Naive B cell (primary cell): ENCODE measurements around the gene FES. TPM values are rescaled to one million over a fixed set of nuclear protein-coding genes. Genes with fewer than 3 reads are reported as not detected.
"Not testable (repeated sequence)": the region's sequence is repeated elsewhere in the genome, so short reads cannot be mapped to it uniquely, and the experiment has no call there.

ENCODE experiments used
- ATAC-seq, 2 donors: fragments of 150-1000 bp; cut with Tn5 transposase; 2 replicates each; pipeline ENCODE4 v1.10.0; 2021; ENCODE audit warnings: low read depth in 2 of 2, mild to moderate bottlenecking in 2 of 2, moderate library complexity in 2 of 2
- DNase-seq: peaks from one replicate; pipeline ENCODE4 v3.0.0; 2022
- H3K27ac Mint-ChIP-seq, 6 donors: one replicate each; pipeline ENCODE4 v1.8.0; 2020 to 2022; ENCODE audit warnings: mild to moderate bottlenecking in 6 of 6, mixed read lengths in 6 of 6, moderate library complexity in 5 of 6, inconsistent platforms in 2 of 6
- H3K27me3 Mint-ChIP-seq, 3 donors: one replicate each; pipeline ENCODE4 v1.8.0; 2021 to 2022; ENCODE audit warnings: mixed read lengths in 3 of 3, mild to moderate bottlenecking in 1 of 3
- H3K36me3 Mint-ChIP-seq, 2 donors: one replicate each; pipeline ENCODE4 v1.8.0; 2020 to 2022; ENCODE audit warnings: mixed read lengths in 2 of 2, inconsistent platforms in 1 of 2, mild to moderate bottlenecking in 1 of 2
- H3K4me1 Mint-ChIP-seq, 3 donors: one replicate each; pipeline ENCODE4 v1.8.0; 2020 to 2022; ENCODE audit warnings: mixed read lengths in 3 of 3, inconsistent platforms in 1 of 3, mild to moderate bottlenecking in 1 of 3, moderate library complexity in 1 of 3
- H3K4me3 Mint-ChIP-seq, 8 donors: one replicate each; pipeline ENCODE4 v1.8.0; 2020 to 2022; ENCODE audit warnings: mild to moderate bottlenecking in 8 of 8, mixed read lengths in 8 of 8, moderate library complexity in 8 of 8, inconsistent platforms in 2 of 8
- H3K9me3 Mint-ChIP-seq, 7 donors: one replicate each; pipeline ENCODE4 v1.8.0; 2020 to 2022; ENCODE audit warnings: mixed read lengths in 7 of 7, mild to moderate bottlenecking in 5 of 7, inconsistent platforms in 2 of 7, moderate library complexity in 1 of 7
- polyA plus RNA-seq, 6 donors: library from polyadenylated mRNA; unstranded; fragments of 300-500 nt; fragmentation: Illumina TruSeq; gene quantifications; one replicate each; pipeline ENCODE4 v1.2.3, GENCODE V29; 2021; ENCODE audit warnings: low read depth in 6 of 6

The FES gene
- polyA plus RNA-seq, 6 donors from 2014 or later: 4.1 to 17.2 (median 7.9) TPM

DNA sequence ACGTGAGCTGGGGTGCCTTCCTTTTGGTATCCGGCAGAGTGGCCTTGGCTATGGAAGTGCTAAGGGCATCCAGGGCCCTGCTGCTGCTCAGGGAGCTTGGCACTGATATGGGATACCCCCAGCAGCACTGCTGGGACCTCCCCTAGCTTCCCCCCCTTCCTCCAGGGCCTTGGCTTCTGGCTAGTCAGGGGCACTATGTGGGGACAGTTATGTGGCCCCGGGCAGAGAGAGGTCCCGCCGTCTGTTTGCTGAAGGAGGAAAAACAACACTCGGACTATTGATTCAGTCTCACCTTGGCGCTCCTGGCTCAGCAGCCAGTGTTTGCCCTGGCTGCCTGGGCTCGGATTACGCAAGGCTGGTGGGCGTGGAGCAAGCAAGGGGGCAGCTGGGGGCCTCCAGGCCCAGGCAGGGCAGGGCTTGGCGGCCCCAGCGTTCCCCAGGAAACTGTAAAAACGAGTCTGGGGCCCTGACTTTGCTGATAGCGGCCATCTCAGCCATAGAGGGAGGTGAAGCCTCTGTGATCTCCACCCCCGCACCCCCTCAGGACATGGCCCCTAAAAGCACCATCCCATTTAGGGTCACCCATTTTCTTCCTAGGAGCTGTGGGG, 10.2 kb upstream of the FES start:
- ATAC-seq (no peak), DNase-seq (no peak)
- Mint-ChIP-seq H3K4me3 (peak overlapping the region in 3 of 8 donors; percentile 25 to 84 (median 41)), H3K27ac (peak overlapping the region in 1 of 6 donors; percentile 42), H3K4me1 (peaks cover 25 to 41% (median 32%) of the 10 kb centered on the region in 3 donors), H3K9me3 (no peaks in the 10 kb centered on the region), H3K36me3 (peaks cover 0 to 11% of the 10 kb centered on the region in 2 donors), H3K27me3 (no peaks in the 10 kb centered on the region)

- not testable (repeated sequence) for H3K27me3 Mint-ChIP-seq, DNase-seq, ATAC-seq, H3K9me3 Mint-ChIP-seq
- peaks cover 17 to 32% (median 23%) of the 10 kb centered on the region in 3 donors for H3K4me1 Mint-ChIP-seq
- H3K36me3 Mint-ChIP-seq: peaks cover 0 to 17% of the 10 kb centered on the region in 2 donors
- H3K27ac Mint-ChIP-seq: peak overlapping the region in 1 of 6 donors; percentile 15
- peak overlapping the region in 1 of 8 donors; percentile 53 for H3K4me3 Mint-ChIP-seq
These were observed 9.3 kb upstream of the FES start for GRCh38 chr15:90874986-90875385.

- no peak for DNase-seq
- Mint-ChIP-seq H3K9me3 (no peaks in the 10 kb centered on the region), H3K27me3 (no peaks in the 10 kb centered on the region), H3K4me1 (peaks cover 11 to 26% (median 17%) of the 10 kb centered on the region in 3 donors), H3K27ac (no peak overlapping the region), H3K36me3 (peaks cover 0 to 17% of the 10 kb centered on the region in 2 donors), H3K4me3 (no peak overlapping the region)
- ATAC-seq: no peak
These were observed 8.7 kb upstream of the FES start for GRCh38 chr15:90875549-90875981.

GRCh38 chr15:90876046-90876445, 8.3 kb upstream of the FES start:
- Mint-ChIP-seq H3K9me3 (no peaks in the 10 kb centered on the region), H3K4me3 (no peak overlapping the region), H3K4me1 (peaks cover 7 to 22% (median 14%) of the 10 kb centered on the region in 3 donors), H3K36me3 (peaks cover 0 to 17% of the 10 kb centered on the region in 2 donors), H3K27me3 (no peaks in the 10 kb centered on the region), H3K27ac (peak overlapping the region in 1 of 6 donors; percentile 54)
- DNase-seq (no peak), ATAC-seq (no peak)

- H3K36me3 Mint-ChIP-seq: peaks cover 0 to 17% of the 10 kb centered on the region in 2 donors
- no peaks in the 10 kb centered on the region for H3K9me3 Mint-ChIP-seq
These were observed 7.7 kb upstream of the FES start for GRCh38 chr15:90876512-90877170.

DNA sequence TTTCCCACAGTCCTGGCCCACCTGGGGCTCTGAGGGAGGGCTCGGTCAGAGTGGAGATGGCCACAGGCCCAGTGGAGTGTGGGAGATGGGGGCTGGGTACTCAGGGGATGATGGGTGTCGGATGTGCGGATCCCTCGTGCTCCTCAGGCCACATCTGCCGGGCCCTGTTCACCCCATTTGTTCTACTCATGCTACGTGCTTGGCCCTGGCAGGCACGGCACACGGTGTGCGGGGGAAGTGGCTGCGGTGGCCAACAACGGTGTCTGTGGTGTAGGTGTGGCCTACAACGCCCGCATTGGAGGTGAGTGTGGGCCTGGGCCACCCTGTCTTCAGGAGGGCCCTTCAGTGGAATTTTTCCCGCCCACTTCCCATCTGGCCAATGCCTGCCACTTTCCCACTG, 7.0 kb upstream of the FES start:
- no peak overlapping the region for H3K4me3 Mint-ChIP-seq
- no peak for ATAC-seq
- H3K27me3 Mint-ChIP-seq: no peaks in the 10 kb centered on the region
- H3K9me3 Mint-ChIP-seq: no peaks in the 10 kb centered on the region
- peak overlapping the region in 2 of 6 donors; percentile 54 to 79 for H3K27ac Mint-ChIP-seq
- DNase-seq: no peak
- H3K4me1 Mint-ChIP-seq: peaks cover 5 to 20% (median 12%) of the 10 kb centered on the region in 3 donors
- H3K36me3 Mint-ChIP-seq: peaks cover 0 to 17% of the 10 kb centered on the region in 2 donors

More at GRCh38 chr15:90876512-90877170, 7.7 kb upstream of the FES start:
- H3K4me1 Mint-ChIP-seq: peaks cover 7 to 22% (median 14%) of the 10 kb centered on the region in 3 donors
- peak overlapping the region in 1 of 8 donors; percentile 25 for H3K4me3 Mint-ChIP-seq
- ATAC-seq (no peak), DNase-seq (no peak)
- peak overlapping the region in 1 of 6 donors; percentile 54 for H3K27ac Mint-ChIP-seq
- no peaks in the 10 kb centered on the region for H3K27me3 Mint-ChIP-seq

GRCh38 chr15:90877996-90878395, 6.3 kb upstream of the FES start:
- no peak overlapping the region for H3K27ac Mint-ChIP-seq
- ATAC-seq: no peak
- peaks cover 0 to 17% of the 10 kb centered on the region in 2 donors for H3K36me3 Mint-ChIP-seq
- H3K9me3 Mint-ChIP-seq: no peaks in the 10 kb centered on the region
- no peak for DNase-seq
- no peak overlapping the region for H3K4me3 Mint-ChIP-seq
- H3K4me1 Mint-ChIP-seq: peaks cover 3 to 13% (median 5%) of the 10 kb centered on the region in 3 donors
- H3K27me3 Mint-ChIP-seq: no peaks in the 10 kb centered on the region

DNA sequence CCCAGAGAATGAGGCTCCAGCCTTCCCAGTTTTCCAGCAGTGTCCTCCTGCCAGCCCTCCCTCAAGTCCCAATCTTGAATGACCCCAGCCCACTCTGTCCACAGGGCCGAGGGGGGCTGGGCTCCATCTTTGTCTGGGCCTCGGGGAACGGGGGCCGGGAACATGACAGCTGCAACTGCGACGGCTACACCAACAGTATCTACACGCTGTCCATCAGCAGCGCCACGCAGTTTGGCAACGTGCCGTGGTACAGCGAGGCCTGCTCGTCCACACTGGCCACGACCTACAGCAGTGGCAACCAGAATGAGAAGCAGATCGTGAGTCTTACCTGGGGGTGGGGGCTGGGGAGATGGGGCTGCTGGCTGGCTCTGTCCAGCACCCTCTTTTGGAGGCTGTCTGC, 5.6 kb upstream of the FES start:
- no peak overlapping the region for H3K27ac Mint-ChIP-seq
- H3K9me3 Mint-ChIP-seq: no peaks in the 10 kb centered on the region
- ATAC-seq (no peak), DNase-seq (no peak)
- no peaks in the 10 kb centered on the region for H3K27me3 Mint-ChIP-seq
- peaks cover 2 to 9% (median 3%) of the 10 kb centered on the region in 3 donors for H3K4me1 Mint-ChIP-seq
- no peak overlapping the region for H3K4me3 Mint-ChIP-seq
- H3K36me3 Mint-ChIP-seq: peaks cover 0 to 17% of the 10 kb centered on the region in 2 donors

DNA sequence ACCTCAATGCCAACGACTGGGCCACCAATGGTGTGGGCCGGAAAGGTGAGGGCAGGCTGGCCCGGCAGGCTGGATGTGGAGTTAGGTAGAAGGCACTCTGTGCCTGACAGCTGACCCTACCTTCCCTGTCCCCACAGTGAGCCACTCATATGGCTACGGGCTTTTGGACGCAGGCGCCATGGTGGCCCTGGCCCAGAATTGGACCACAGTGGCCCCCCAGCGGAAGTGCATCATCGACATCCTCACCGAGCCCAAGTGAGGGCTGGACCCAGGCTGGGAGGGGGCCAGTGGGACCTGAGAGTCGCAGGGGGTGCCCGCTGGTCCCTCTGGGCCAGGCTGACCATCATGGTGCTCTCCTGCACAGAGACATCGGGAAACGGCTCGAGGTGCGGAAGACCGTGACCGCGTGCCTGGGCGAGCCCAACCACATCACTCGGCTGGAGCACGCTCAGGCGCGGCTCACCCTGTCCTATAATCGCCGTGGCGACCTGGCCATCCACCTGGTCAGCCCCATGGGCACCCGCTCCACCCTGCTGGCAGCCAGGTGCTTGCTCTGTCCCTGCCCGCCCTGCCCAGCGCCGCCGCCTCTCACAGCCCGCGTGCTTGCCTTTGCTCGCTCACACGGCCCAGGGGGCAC, 4.5 kb upstream of the FES start:
- no peak for DNase-seq
- Mint-ChIP-seq H3K4me1 (peaks cover 4 to 12% (median 6%) of the 10 kb centered on the region in 3 donors), H3K27ac (no peak overlapping the region)

GRCh38 chr15:90880381-90881145, 3.7 kb upstream of the FES start:
- no peak overlapping the region for H3K4me3 Mint-ChIP-seq
- H3K36me3 Mint-ChIP-seq: peaks cover 0 to 17% of the 10 kb centered on the region in 2 donors
- DNase-seq (no peak), ATAC-seq (no peak)
- H3K27me3 Mint-ChIP-seq: no peaks in the 10 kb centered on the region
- H3K9me3 Mint-ChIP-seq: no peaks in the 10 kb centered on the region
- H3K27ac Mint-ChIP-seq: no peak overlapping the region
- peaks cover 11 to 19% (median 14%) of the 10 kb centered on the region in 3 donors for H3K4me1 Mint-ChIP-seq

More for the DNA sequence above, 4.5 kb upstream of the FES start:
- Mint-ChIP-seq H3K27me3 (no peaks in the 10 kb centered on the region), H3K9me3 (no peaks in the 10 kb centered on the region), H3K4me3 (no peak overlapping the region), H3K36me3 (peaks cover 0 to 17% of the 10 kb centered on the region in 2 donors)
- no peak for ATAC-seq

- ATAC-seq (no peak), DNase-seq (no peak)
- Mint-ChIP-seq H3K4me1 (peaks cover 16 to 25% (median 21%) of the 10 kb centered on the region in 3 donors), H3K9me3 (no peaks in the 10 kb centered on the region), H3K4me3 (no peak overlapping the region), H3K27me3 (no peaks in the 10 kb centered on the region), H3K36me3 (peaks cover 0 to 16% of the 10 kb centered on the region in 2 donors), H3K27ac (no peak overlapping the region)
These were observed 2.9 kb upstream of the FES start for GRCh38 chr15:90881181-90881977.

DNA sequence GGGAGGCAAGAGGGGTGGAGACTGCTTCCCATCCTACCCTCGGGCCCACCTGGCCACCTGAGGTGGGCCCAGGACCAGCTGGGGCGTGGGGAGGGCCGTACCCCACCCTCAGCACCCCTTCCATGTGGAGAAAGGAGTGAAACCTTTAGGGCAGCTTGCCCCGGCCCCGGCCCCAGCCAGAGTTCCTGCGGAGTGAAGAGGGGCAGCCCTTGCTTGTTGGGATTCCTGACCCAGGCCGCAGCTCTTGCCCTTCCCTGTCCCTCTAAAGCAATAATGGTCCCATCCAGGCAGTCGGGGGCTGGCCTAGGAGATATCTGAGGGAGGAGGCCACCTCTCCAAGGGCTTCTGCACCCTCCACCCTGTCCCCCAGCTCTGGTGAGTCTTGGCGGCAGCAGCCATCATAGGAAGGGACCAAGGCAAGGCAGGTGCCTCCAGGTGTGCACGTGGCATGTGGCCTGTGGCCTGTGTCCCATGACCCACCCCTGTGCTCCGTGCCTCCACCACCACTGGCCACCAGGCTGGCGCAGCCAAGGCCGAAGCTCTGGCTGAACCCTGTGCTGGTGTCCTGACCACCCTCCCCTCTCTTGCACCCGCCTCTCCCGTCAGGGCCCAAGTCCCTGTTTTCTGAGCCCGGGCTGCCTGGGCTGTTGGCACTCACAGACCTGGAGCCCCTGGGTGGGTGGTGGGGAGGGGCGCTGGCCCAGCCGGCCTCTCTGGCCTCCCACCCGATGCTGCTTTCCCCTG, 2.2 kb upstream of the FES start:
- DNase-seq (no peak), ATAC-seq (no peak)
- Mint-ChIP-seq H3K9me3 (no peaks in the 10 kb centered on the region), H3K36me3 (peaks cover 0 to 8% of the 10 kb centered on the region in 2 donors), H3K27ac (no peak overlapping the region), H3K4me1 (peaks cover 15 to 22% (median 17%) of the 10 kb centered on the region in 3 donors), H3K4me3 (peak overlapping the region in 1 of 8 donors; percentile 77), H3K27me3 (no peaks in the 10 kb centered on the region)
